GM12878 (cell line): ENCODE data around the gene DARS1. TPM values are rescaled to one million over a fixed set of nuclear protein-coding genes. Genes with fewer than 3 reads are reported as not detected.
A peak's percentile ranks its signal among the peaks of the same experiment; 100 is the strongest.

Source experiments
- ATAC-seq: fragments of 200-7000 bp; cut with Tn5 transposase; 3 replicates; pipeline ENCODE4 v1.9.1; 2020; ENCODE audit warnings: mild to moderate bottlenecking, moderate library complexity
- BruUV-seq: library from RNA; stranded (reverse); fragments of 400-500 nt; replicated peaks from 2 replicates; lab custom pipeline; 2021; lab: Mats Ljungman, UMichigan
- CTCF ChIA-PET: fragments of 300-600 bp; sonication (Branson Sonifier 250); formaldehyde crosslinking; extraction: SDS; loops from one replicate; lab custom pipeline; 2021; ENCODE audit warnings: inconsistent platforms; lab: Yijun Ruan, JAX
- POLR2A ChIA-PET: fragments of 350-600 bp; formaldehyde crosslinking; extraction: SDS; loops from one replicate; lab custom pipeline; 2021; ENCODE audit warnings: inconsistent platforms; lab: Charles Lee
- RAD21 ChIA-PET: fragments of 300-600 bp; sonication (Branson Sonifier 250); formaldehyde crosslinking; loops from one replicate; lab custom pipeline; 2023; ENCODE audit warnings: antibody characterized with exemption; ENCODE audit not compliant: unreplicated experiment; lab: Charles Lee
- SMC1A ChIA-PET: fragments of 300-600 bp; sonication (Branson Sonifier 250); formaldehyde crosslinking; loops from one replicate; lab custom pipeline; 2023; ENCODE audit not compliant: unreplicated experiment, uncharacterized antibody; lab: Charles Lee
- DNase-seq: peaks from one replicate; pipeline ENCODE4 v3.0.0-alpha.2; 2011; ENCODE audit warnings: low read depth, low spot score
- FAIRE-seq: peaks from 3 replicates; lab custom pipeline; 2011; peaks lifted over from hg19 to GRCh38; lab: Jason Lieb, UNC
- H2AFZ ChIP-seq: 2 replicates; pipeline ENCODE4 v1.6.0; 2011; ENCODE audit warnings: low read depth, low read length, control low read depth; ENCODE audit not compliant: control insufficient read depth
- H3K27ac ChIP-seq: 2 replicates; pipeline ENCODE4 v1.5.1; 2011; ENCODE audit warnings: control low read depth; ENCODE audit not compliant: control insufficient read depth, insufficient read depth
- H3K27me3 ChIP-seq, 2 experiments: replicated peaks in 1 of 2; 2 replicates each; pipeline versions ENCODE4 v1.6.0 to v1.6.1; 2011; ENCODE audit warnings: low read length in 1 of 2; ENCODE audit not compliant: control insufficient read depth in 2 of 2, insufficient read depth in 2 of 2
- H3K36me3 ChIP-seq, 2 experiments: 2 replicates each; pipeline ENCODE4 v1.5.1; 2011; ENCODE audit warnings: low read length in 1 of 2; ENCODE audit not compliant: control insufficient read depth in 2 of 2, insufficient read depth in 2 of 2
- H3K4me1 ChIP-seq: 2 replicates; pipeline ENCODE4 v1.6.1; 2011; ENCODE audit warnings: mild to moderate bottlenecking, low read length, moderate library complexity, mixed read lengths; ENCODE audit not compliant: control insufficient read depth, insufficient read depth
- H3K4me2 ChIP-seq: 2 replicates; pipeline ENCODE4 v1.6.0; 2011; ENCODE audit warnings: control low read depth; ENCODE audit not compliant: control insufficient read depth, insufficient read depth
- H3K4me3 ChIP-seq: fragments of 200-600 bp; sonication (generic); 2 replicates; pipeline ENCODE4 v1.5.1; 2016
- H3K79me2 ChIP-seq: 2 replicates; pipeline ENCODE4 v1.6.0; 2011; ENCODE audit warnings: low read length; ENCODE audit not compliant: control insufficient read depth, insufficient read depth
- H3K9ac ChIP-seq: 2 replicates; pipeline ENCODE4 v1.8.0; 2011; ENCODE audit warnings: low read length, control low read depth, mixed read lengths; ENCODE audit not compliant: control insufficient read depth, insufficient read depth
- H3K9me3 ChIP-seq: replicated peaks from 3 replicates; pipeline ENCODE4 v1.5.1; 2011; ENCODE audit warnings: mild to moderate bottlenecking, low read length; ENCODE audit not compliant: control insufficient read depth, insufficient read depth
- H4K20me1 ChIP-seq: 2 replicates; pipeline ENCODE4 v1.6.0; 2011; ENCODE audit not compliant: control insufficient read depth, insufficient read depth
- HDAC2 ChIP-seq: fragments of 200-600 bp; sonication (generic); IDR thresholded peaks from 2 replicates; pipeline ENCODE4 v1.6.1; 2017
- RAD21 ChIP-seq: IDR thresholded peaks from 2 replicates; pipeline ENCODE4 v1.6.1; 2011; ENCODE audit warnings: mild to moderate bottlenecking, low read depth, low read length, moderate library complexity; ENCODE audit not compliant: insufficient read depth
- RBBP5 ChIP-seq: fragments of 200-600 bp; sonication (generic); conservative IDR thresholded peaks from 2 replicates; pipeline ENCODE4 v1.6.1; 2016
- SMC3 ChIP-seq: IDR thresholded peaks from 2 replicates; pipeline ENCODE4 v1.6.1; 2011; ENCODE audit warnings: low read length, improper control_type of control experiment, borderline replicate concordance
- ZNF592 ChIP-seq: fragments of 450-650 bp; IDR thresholded peaks from 2 replicates; pipeline ENCODE4 v1.6.1; 2017; ENCODE audit warnings: mild to moderate bottlenecking, moderate library complexity
- WGBS: methylation state at CpG from one replicate; pipeline ENCODE4 v1.1.6; 2016; ENCODE audit warnings: low lambda C conversion rate; ENCODE audit not compliant: insufficient replicate concordance, insufficient coverage; ENCODE audit errors: missing lambda C conversion rate; 5-methylcytosine and 5-hydroxymethylcytosine counted together
- in situ Hi-C: fragments of 300-500 bp; cut with MboI; formaldehyde crosslinking; loops from 9 replicates; pipeline ENCODE4 v1.14.3; 2018; ENCODE audit warnings: mixed read lengths
- intact Hi-C: fragments of 100-400 bp; cut with micrococcal nuclease; formaldehyde crosslinking; loops from one replicate; pipeline ENCODE4 v1.14.2; 2022; ENCODE audit not compliant: unreplicated experiment
- polyA plus RNA-seq, 11 experiments: library from polyadenylated mRNA; depleted of rRNA in 4 of 11; unstranded in 6 of 11; stranded (reverse) in 5 of 11; fragments of >200 nt; fragmentation: Nextera tagmentation in 4 of 11; fragmentation: Illumina TruSeq in 1 of 11; extraction: Ambion mirVana in 4 of 11; extraction: Trizol in 1 of 11; gene quantifications; 1 replicate in 1 of 11; 2 replicates in 10 of 11; pipeline versions ENCODE4 v1.2.1 to v1.2.3, GENCODE V29; 2011 to 2016; ENCODE audit warnings: inconsistent platforms in 2 of 11, missing spikeins in 2 of 11, low read depth in 1 of 11
- total RNA-seq, 4 experiments: library from RNA; depleted of rRNA in 3 of 4; stranded (reverse); fragments of >200 nt in 3 of 4; fragmentation: Illumina TruSeq in 1 of 4; extraction: Trizol in 1 of 4; gene quantifications; 2 replicates each; pipeline versions ENCODE4 v1.2.1 to v1.2.3, GENCODE V29; 2013 to 2021
- TF ChIP-seq, protein P1 (sequence below), 3 experiments: IDR thresholded peaks in 2 of 3; conservative IDR thresholded peaks in 1 of 3; 2 replicates each; pipeline ENCODE4 v1.5.1; 2011; ENCODE audit warnings: low read depth in 3 of 3, low read length in 3 of 3, mild to moderate bottlenecking in 3 of 3, control low read depth in 2 of 3, moderate library complexity in 2 of 3, inconsistent platforms in 1 of 3, mixed read lengths in 1 of 3; ENCODE audit not compliant: control insufficient read depth in 2 of 3, insufficient read depth in 1 of 3; ENCODE audit errors: extremely low read depth in 1 of 3

Gene DARS1
- total and polyA plus RNA-seq, 10 of the 15 experiments (the other 5 are each of a cell fraction or from before 2014, with no cell fraction given), result 91.0 to 387 (median 137) TPM

DNA sequence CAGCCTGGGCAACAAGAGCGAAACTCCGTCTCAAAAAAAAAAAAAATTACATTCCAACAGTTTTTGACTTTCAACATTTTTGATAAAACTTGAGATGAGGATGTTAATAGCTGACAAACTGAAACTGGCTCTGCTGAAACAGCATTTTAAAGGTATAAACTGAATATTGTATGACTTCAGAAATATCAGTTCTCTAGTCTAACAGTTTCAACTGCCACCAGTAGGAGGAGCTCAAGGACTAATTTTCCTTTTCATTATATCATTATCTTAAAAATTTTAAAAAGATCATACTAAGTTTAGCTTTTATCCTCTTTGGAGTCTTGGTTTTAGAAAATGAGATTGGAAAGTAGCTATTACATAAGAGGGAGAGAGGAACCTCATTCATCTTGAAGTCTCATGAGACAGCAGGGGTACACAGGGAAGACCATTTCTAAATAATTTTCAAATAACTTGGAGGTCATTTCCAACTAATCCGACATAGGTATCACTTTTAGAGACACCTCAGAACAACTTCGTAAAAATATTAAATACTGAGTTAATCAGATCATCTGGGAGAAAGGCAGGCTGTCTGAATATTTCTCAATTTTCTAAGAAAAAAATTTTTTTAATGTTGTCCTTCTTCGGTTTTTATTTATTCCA, 71.6 kb downstream of the DARS1 start:
- H3K79me2 ChIP-seq, result no peaks in the 10 kb centered on the region

More for the DNA sequence above, 71.6 kb downstream of the DARS1 start:
- peak; percentile 75 for ATAC-seq
- TF ChIP-seq, protein P1, sequence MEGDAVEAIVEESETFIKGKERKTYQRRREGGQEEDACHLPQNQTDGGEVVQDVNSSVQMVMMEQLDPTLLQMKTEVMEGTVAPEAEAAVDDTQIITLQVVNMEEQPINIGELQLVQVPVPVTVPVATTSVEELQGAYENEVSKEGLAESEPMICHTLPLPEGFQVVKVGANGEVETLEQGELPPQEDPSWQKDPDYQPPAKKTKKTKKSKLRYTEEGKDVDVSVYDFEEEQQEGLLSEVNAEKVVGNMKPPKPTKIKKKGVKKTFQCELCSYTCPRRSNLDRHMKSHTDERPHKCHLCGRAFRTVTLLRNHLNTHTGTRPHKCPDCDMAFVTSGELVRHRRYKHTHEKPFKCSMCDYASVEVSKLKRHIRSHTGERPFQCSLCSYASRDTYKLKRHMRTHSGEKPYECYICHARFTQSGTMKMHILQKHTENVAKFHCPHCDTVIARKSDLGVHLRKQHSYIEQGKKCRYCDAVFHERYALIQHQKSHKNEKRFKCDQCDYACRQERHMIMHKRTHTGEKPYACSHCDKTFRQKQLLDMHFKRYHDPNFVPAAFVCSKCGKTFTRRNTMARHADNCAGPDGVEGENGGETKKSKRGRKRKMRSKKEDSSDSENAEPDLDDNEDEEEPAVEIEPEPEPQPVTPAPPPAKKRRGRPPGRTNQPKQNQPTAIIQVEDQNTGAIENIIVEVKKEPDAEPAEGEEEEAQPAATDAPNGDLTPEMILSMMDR (IDR thresholded peaks at IDR 0.05 in 2 of 3, conservative IDR thresholded peaks at IDR 0.05 in 1 of 3; ENCODE audit: control insufficient read depth in 2 of 3, extremely low read depth in 1 of 3, insufficient read depth in 1 of 3, low read depth in 3 of 3, low read length in 3 of 3), result peak; percentile 58 to 68 (median 63); a peak in 5 of 6 replicates
- TF ChIP-seq RAD21, result peak; percentile 75
- no peak for TF ChIP-seq RBBP5
- TF ChIP-seq ZNF592, result peak; percentile 55; the same call in 1 of the 2 replicates
- no peak for TF ChIP-seq HDAC2
- TF ChIP-seq SMC3, result peak; percentile 75
- Histone ChIP-seq H3K4me3 (no peak overlapping the region), H3K27me3 (no peaks in the 10 kb centered on the region), H3K4me1 (no peaks in the 10 kb centered on the region), H3K27ac (no peak overlapping the region), H4K20me1 (no peaks in the 10 kb centered on the region), H2AFZ (no peak overlapping the region), H3K9me3 (no peaks in the 10 kb centered on the region), H3K36me3 (peaks cover 0 to 11% of the 10 kb centered on the region in 2 experiments; a peak in 1 of 4 replicates), H3K4me2 (no peak overlapping the region), H3K9ac (no peak overlapping the region)
- DNase-seq, result no peak
- no TSS peak for BruUV-seq
- ChIA-PET RAD21 (interaction anchor here (0.6 to 7.4 kb wide), 44 partner anchors 8 to 910 kb away, joined by 3 to 254 read pairs (median 4); no protein-coding TSS in a partner anchor), POLR2A (interaction anchor here (0.6 to 1.6 kb wide), 5 partner anchors 16 to 470 kb away, joined by 3 to 7 read pairs (median 6); no protein-coding TSS in a partner anchor), SMC1A (interaction anchor here (0.6 to 7.1 kb wide), 60 partner anchors 9 to 483 kb away, joined by 3 to 348 read pairs (median 4); partner anchors contain the start of gene MCM6), CTCF (interaction anchor here (0.6 to 7.4 kb wide), 76 partner anchors 8 to 925 kb away, joined by 3 to 378 read pairs (median 4); partner anchors contain the start of gene DARS1)
- FAIRE-seq, result peak; percentile 18
- intact Hi-C loops (loop anchor here (5.0 kb wide), 1 partner anchor 293 kb away; no protein-coding TSS in a partner anchor), in situ Hi-C loops (loop anchor here (25.0 kb wide), 1 partner anchor 1923 kb away; no protein-coding TSS in a partner anchor)
- WGBS, result 62% methylated on average over 5 of the region's 5 CpGs
